GM19193 (cell line): ENCODE measurements around the gene RASAL2.

Experiments used
- POLR2A ChIP-seq: IDR thresholded peaks from 4 replicates; pipeline ENCODE4 v1.6.1; 2011; ENCODE audit not compliant: insufficient read depth, insufficient read length; ENCODE audit errors: extremely low read depth

RASAL2 gene

DNA sequence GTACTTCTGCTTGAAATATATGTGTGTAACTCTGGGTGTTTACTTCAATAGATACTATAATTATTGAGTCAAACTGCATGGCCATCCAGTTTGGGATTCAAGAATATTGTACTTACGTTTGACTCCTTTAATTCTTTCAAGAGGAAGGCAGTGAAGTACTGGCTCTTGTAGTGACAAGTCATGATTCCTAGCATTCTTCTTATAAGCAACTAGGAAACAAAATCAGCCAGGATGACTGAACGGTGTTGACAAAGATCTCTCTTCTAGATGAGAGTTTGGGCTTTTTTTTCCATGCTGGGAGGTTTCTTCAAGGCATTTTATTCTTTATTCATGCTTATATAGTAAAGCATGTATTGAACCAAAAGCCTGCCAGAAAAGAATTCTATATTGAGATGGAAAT is 344.5 kb downstream of the RASAL2 start:
- no peak for TF ChIP-seq POLR2A

DNA sequence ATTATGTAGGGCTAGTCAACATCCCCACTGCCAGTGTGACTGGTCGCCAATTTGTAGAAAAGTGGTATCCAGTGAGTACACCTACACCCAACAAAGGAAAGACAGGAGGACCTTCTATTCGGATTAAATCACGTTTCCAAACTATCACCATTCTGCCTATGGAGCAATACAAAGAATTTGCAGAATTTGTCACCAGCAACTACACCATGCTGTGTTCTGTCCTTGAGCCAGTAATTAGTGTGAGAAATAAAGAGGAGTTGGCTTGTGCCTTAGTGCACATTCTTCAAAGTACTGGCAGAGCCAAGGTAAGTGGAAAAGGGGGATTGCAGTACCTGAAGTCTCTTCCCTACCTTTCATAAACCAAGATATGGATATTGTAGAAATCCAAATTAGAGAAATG is 349.0 kb downstream of the RASAL2 start:
- TF ChIP-seq POLR2A: no peak

DNA sequence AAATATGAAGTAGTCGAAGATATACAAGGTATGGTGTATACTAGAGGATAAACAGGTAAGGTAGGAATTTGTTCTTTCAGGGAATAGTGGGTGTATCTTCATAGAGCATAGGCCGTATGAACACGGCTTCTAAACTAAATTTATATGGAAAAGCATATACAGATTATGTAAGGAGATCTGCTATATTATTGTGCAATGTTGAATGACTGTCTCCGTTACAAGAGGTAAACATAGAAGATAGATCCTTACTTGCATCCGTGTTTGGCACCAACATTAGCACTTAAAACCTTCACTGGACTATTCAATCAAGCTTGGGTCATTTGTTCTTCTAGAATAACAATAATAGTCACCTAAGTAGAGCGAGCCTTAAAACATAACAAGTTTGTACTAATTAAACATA is 357.0 kb downstream of the RASAL2 start:
- no peak for TF ChIP-seq POLR2A

DNA sequence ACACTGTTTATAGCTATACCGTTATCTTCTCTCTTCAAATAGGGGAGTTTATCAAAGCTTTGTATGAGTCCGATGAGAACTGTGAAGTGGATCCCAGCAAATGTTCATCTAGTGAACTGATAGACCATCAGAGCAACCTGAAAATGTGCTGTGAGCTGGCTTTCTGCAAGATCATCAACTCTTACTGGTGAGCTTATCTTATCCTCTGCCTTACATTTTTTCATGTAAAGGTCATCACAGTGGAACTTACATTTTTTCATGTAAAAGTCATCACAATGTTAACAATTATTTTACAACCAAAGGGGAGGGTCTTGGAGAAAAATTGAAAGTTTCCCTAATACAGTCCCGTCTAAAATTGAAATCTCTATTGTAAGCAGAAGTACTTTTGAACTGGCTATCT is 357.6 kb downstream of the RASAL2 start:
- TF ChIP-seq POLR2A: no peak

DNA sequence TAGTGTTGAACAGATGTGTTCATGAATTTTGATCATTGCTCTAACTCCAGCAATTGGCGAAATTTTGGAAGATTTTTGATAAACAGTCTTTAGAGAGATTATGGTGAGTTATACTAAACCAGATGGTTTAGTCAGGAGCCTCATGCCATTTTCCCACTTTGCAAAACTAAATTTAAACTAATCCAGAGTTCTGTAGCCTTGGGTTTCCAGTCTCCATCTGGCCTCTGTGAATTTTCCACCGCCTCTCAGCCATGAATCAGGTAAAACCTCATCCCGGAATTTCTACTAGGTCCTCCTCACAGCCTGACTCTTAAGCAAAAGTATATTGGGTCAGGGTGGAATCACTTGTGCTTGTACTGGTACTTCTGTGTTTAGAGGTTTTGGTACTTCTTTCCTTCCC is 358.1 kb downstream of the RASAL2 start:
- no peak for TF ChIP-seq POLR2A

DNA sequence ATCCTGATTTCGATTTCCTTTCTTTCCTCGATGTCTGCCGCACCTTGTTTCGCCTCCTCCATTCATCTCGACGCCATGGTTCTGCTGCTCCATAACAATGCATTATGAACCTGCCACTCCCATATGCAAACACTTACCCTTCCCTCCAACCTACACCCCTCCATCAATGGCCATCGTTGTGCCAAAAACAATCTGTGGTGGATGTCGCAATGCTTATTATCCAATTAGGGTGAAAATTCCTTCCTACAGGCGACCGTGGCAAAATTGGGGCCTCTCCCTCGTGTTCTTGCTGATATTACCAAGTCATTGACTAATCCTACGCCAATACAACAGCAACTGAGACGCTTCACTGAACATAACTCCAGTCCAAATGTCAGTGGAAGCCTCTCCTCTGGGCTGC is 362.6 kb downstream of the RASAL2 start:
- no peak for TF ChIP-seq POLR2A

DNA sequence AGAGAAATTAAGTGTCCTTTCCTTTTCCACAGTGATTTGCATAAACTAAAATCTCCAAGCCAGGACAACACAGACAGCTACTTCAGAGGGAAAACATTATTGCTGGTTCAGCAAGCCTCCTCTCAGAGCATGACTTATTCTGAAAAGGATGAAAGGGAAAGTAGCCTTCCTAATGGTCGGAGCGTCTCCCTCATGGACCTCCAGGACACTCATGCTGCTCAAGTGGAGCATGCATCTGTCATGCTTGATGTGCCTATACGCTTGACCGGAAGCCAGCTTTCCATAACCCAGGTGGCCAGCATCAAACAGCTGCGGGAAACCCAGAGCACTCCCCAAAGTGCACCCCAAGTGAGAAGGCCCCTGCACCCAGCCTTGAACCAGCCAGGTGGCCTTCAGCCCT is 363.7 kb downstream of the RASAL2 start:
- no peak for TF ChIP-seq POLR2A

DNA sequence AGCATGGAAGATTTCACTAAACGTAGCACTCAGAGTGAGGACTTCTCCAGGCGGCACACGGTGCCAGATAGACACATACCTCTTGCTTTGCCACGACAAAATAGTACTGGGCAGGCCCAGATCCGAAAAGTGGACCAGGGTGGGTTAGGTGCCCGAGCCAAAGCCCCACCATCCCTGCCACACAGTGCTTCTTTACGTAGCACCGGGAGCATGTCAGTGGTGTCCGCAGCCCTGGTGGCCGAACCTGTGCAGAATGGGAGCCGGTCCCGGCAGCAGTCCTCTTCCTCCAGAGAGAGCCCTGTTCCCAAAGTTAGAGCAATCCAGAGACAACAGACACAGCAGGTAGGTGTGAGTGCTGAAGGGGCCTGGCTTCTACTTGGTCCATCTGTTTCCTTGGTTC is 364.3 kb downstream of the RASAL2 start:
- no peak for TF ChIP-seq POLR2A

DNA sequence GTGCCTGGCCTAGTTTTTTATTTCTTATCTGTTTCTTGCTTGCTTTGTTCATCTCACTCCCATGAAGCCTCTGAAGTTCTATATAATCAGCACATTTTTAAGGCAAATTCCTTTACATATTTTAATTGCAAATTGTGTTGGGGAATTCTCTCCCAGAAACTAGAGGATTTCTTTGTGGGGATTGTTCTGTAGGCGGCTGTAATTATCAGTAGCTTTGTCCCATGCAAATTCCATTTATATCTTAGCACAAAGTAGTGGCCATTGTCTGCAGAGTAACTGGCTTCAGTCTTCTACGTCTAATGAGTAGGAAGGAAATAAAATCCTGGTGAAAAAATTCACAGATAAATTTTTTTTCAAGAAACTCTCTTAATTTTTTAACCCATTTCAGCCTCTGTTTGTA is 367.2 kb downstream of the RASAL2 start:
- TF ChIP-seq POLR2A: no peak

DNA sequence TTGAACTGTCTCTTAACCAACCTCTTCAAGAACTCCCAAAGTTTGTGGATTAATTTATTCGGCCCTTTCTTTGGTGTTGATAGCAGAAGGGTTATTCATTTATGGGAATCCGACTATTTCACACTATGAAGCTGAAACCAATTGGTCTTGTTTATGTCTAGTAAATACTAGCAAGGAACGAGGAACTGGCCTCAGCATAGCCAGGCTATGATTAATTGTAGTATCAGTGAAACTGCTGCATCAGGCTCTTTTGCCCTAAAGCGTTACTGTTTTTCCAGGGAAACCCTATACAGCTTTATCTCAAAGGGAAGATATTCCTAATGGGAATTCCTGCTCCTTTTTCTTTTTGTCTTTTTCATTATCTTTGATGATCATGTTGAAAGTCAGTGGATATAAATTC is 367.8 kb downstream of the RASAL2 start:
- TF ChIP-seq POLR2A: no peak

DNA sequence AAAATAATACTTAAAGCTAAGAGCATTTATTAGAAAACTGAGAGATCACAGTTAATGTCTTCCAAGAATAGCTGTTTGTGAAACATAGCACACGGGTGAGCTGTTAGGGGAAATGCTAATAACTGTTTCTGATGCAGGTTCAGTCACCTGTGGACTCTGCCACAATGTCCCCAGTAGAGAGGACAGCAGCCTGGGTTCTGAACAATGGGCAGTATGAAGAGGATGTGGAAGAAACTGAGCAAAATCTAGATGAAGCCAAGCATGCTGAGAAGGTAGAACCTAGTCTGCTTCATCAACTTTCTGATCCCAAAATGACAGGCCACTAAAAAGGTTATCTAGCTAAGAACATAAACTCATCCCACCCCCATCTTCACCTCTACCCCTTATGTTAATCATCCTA is 370.2 kb downstream of the RASAL2 start:
- no peak for TF ChIP-seq POLR2A

DNA sequence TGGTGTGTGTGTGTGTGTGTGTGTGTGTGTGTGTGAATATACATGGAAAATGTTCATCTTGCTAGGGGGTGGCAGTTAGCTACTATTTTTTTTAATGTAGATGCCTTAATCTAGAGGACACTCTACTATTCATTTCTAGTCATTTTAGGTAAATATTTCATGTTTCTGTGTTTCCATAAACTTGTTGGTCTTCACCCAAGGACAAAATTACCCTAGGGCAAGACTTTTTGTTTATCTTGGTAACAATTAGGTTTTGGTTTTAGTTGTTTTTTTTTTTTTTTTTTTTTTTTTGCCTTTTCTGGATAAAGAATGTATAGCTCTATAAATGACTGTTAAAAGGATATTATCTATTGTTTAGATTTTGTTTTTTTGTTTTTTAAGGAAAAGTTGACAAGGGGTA is 370.7 kb downstream of the RASAL2 start:
- no peak for TF ChIP-seq POLR2A

DNA sequence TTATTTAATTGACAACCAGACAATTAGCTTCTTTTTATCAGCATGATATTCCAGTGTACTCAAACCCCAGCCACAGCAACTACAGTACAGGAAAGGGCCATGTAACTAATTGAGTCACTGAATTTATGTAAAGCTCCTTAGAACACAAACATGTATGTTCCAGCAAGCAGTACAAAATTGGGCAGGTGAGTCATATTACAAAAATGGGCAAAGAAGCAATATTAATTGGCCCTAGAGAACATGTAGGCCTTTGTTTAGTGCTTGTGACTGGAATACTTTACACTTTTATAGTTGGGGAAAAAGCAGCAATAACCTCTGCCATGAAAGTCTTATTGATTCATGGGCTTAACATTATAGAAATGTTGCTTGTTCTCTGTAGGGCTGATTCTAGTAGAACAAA is 371.1 kb downstream of the RASAL2 start:
- no peak for TF ChIP-seq POLR2A

DNA sequence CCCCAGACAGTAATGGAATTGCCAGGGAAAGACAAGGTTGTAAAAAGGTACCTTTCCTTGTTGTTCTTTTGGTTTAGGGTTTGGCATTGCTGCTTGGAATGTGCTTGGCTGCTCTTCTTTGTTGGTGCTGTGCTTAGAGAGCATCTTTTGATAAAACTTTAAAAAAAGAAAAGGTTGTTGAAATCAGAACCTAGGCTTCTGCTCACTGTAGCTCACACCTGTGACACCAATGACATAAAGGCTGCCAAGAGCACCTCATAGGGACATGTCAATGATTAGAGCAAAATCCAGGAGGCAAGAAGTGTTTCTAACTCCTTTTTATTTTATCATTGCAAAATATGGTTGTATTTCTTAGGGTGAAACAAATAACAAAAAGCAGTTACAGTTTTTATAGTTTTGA is 373.9 kb downstream of the RASAL2 start:
- no peak for TF ChIP-seq POLR2A

DNA sequence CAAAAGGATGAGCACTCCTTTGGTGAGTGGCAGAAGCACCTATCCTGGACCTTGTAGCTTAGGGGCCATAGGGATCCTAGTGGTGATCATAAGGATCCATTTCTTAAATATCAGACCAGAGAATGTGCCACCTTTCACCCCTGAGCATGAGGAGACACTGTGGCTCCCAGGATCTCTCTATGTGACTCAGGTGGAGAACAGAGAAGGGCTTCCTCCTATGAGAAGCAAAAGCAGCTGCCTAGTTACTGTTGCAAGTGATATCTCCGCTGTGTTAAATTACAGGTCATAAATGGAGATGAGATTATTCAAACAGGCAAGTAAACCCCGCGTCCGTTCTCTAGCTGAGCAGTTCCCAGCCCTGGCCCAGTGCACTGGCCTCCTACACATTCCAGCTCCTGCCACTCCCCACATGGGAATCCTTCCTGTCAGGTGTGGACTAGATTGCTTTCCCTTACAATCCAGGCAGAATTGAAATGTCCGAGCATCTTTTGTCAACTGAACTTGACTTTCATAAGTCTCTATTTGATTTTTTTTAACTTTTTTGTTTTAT is 376.6 kb downstream of the RASAL2 start:
- no peak for TF ChIP-seq POLR2A

DNA sequence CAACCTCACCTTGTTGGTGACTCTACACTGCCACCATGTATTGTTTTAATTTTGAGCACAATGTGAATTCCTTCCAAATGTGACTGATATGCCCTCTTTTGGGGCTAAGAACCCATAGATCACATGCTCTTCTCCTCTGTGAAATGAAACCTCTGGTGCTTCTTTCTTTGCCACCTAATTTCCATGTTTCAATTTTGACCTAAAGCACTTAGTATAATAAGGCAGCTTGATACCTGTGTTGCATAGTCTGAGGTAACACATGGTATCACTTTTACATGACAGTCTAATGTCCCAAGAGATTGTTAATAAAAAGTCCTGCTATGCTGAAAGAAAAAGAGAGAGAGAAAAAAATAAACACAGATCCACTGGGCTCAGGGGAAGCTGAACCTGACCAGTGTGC is 378.6 kb downstream of the RASAL2 start:
- no peak for TF ChIP-seq POLR2A

DNA sequence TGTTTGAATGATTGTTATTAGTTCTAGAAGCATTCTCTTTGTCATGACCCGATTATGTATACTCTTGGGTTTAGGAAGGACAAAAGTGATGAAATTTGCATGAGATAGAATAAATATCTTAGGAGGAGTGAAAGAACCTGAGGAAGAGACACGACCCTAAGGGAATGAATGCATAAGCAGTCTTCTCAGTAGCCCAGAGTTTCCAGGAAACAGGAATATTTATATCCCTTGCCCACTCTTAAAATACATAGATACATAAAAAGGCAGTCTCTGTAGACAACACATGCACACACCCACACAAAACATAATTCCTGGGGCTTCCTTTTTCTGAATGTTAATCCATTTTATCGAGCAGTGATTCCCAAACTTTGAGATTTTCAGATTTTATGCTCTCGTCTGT is 383.5 kb downstream of the RASAL2 start:
- TF ChIP-seq POLR2A: no peak

DNA sequence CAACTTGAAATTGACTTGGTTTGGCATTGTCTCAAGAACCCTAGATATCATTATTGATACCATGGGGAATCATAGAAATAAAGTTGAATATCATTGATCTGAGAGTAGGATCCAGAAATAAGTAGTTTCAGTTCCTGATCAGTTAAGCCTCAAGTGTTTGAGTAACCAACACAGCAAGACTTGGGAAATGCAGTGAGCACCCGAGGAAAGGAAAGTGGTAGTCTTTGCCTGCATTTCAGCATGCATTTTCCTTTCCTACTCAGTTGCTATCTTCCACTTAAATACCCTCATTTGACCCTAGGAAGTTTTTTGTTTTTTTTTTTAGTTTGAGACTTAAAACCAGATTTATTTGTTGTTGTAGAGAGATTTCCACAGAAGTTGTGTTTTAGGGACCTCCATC is 383.9 kb downstream of the RASAL2 start:
- TF ChIP-seq POLR2A: no peak

DNA sequence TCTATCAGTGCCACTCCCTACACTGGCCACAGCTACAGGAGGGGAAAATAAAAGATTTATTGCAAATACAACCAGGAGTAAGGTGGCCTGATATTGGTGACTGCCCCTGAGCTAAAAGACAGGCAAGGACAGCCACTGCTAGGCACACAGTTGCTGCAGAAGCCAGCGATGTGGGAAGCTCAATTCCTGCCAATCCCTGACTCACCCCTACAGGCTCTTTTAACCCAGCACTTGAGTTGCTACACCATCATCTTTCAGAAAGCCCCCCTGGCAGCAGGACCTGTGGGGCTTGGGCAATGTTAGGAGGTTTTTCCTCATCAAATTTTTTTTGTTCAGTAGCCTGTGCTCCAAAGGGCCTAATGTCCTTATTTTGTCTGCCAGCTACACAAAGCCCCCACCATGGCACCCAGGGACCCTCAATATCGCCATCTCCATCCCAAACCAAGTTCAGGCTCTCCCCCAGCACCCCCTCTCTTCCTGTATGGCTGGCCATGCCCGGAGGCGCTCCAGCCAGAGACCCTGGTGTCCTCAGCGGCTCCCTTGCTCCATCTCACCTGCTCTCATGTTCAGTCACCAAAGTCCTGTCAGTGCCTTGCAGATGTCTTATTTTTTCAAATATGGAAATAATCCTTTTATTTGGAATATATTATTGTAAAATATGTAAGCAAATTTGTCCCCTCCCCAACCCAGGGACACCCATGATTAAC is 389.5 kb downstream of the RASAL2 start:
- TF ChIP-seq POLR2A: no peak
